ENCODE measurements around the gene AFP. TPM values are rescaled to one million over a fixed set of nuclear protein-coding genes. Genes with fewer than 3 reads are reported as not detected.

Gene AFP
- total and polyA plus RNA-seq, 10 of the 15 experiments (the other 5 are each of a cell fraction or from before 2014, with no cell fraction given): 0.72 TPM; not detected in 9

GRCh38 chr4:73406548-73406875 is 29.5 kb upstream of the AFP start:
- FAIRE-seq (no peak), ATAC-seq (no peak), DNase-seq (ENCODE audit: low read depth, low spot score) (no peak)
- intact Hi-C loops (cut with micrococcal nuclease; ENCODE audit: unreplicated experiment): no loop called here
- Histone ChIP-seq H3K27me3 (replicated peaks in 1 of 2; ENCODE audit: control insufficient read depth in 2 of 2, insufficient read depth in 2 of 2, low read length in 1 of 2) (peaks cover 0 to under 1% of the 10 kb centered on the region in 2 experiments; a peak in 1 of 4 replicates), H3K79me2 (ENCODE audit: control insufficient read depth, insufficient read depth, low read length) (no peaks in the 10 kb centered on the region), H3K4me3 (no peak overlapping the region), H3K9me3 (replicated peaks; ENCODE audit: control insufficient read depth, insufficient read depth, low read length) (no peaks in the 10 kb centered on the region), H3K9ac (ENCODE audit: control insufficient read depth, insufficient read depth, low read length) (no peak overlapping the region), H3K36me3 (ENCODE audit: control insufficient read depth in 2 of 2, insufficient read depth in 2 of 2, low read length in 1 of 2) (no peaks in the 10 kb centered on the region), H3K27ac (ENCODE audit: control insufficient read depth, insufficient read depth) (no peak overlapping the region), H3K4me1 (ENCODE audit: control insufficient read depth, insufficient read depth, low read length) (no peaks in the 10 kb centered on the region), H2AFZ (ENCODE audit: control insufficient read depth, low read depth, low read length) (no peak overlapping the region), H3K4me2 (ENCODE audit: control insufficient read depth, insufficient read depth) (no peak overlapping the region), H4K20me1 (ENCODE audit: control insufficient read depth, insufficient read depth) (no peaks in the 10 kb centered on the region)
- ChIA-PET RAD21 (ENCODE audit: unreplicated experiment) (no interaction called here), CTCF (interaction anchor here (0.7 to 1.3 kb wide), 2 partner anchors 65 to 315 kb away, joined by 3 to 4 read pairs; no protein-coding TSS in a partner anchor), SMC1A (ENCODE audit: uncharacterized antibody, unreplicated experiment) (no interaction called here), POLR2A (no interaction called here)
- in situ Hi-C loops (cut with MboI): no loop called here
- no peak for TF ChIP-seq TCF7 (IDR thresholded peaks at IDR 0.05; ENCODE audit: borderline replicate concordance)
- no peak for TF ChIP-seq TAF1 (IDR thresholded peaks at IDR 0.05; ENCODE audit: borderline replicate concordance, low read depth, low read length)
- TF ChIP-seq SMAD5 (IDR thresholded peaks at IDR 0.05; ENCODE audit: low read depth): no peak
- no peak for TF ChIP-seq MXI1 (IDR thresholded peaks at IDR 0.05; ENCODE audit: low read depth, low read length)
- TF ChIP-seq GABPA (IDR thresholded peaks at IDR 0.05; ENCODE audit: low read depth): no peak
- no peak for TF ChIP-seq ZBTB33 (IDR thresholded peaks at IDR 0.05)
- TF ChIP-seq HDAC6 (IDR thresholded peaks at IDR 0.05; ENCODE audit: unreplicated experiment): no peak
- no peak for TF ChIP-seq HDAC2 (IDR thresholded peaks at IDR 0.05)
- TF ChIP-seq CHD1 (IDR thresholded peaks at IDR 0.05; ENCODE audit: low read depth, low read length): no peak
- TF ChIP-seq SP1 (IDR thresholded peaks at IDR 0.05; ENCODE audit: low read depth, low read length): no peak
- no peak for TF ChIP-seq MYB (IDR thresholded peaks at IDR 0.05; ENCODE audit: borderline replicate concordance, low read depth, low read length)
- TF ChIP-seq WRNIP1 (IDR thresholded peaks at IDR 0.05; ENCODE audit: borderline replicate concordance, low read depth, low read length): no peak
- no peak for TF ChIP-seq SPI1 (IDR thresholded peaks at IDR 0.05; ENCODE audit: borderline replicate concordance, insufficient read depth, low read depth, low read length)
- WGBS (ENCODE audit: insufficient coverage, insufficient replicate concordance, low lambda C conversion rate, missing lambda C conversion rate): 5% methylated on average over 1 of the region's 1 CpG
- no TSS peak for BruUV-seq (replicated peaks)
